ENCODE results near the gene CLDN25. TPM values are rescaled to one million over a fixed set of nuclear protein-coding genes. Genes with fewer than 3 reads are reported as not detected.

The CLDN25 gene
- total RNA-seq, 1 experiment from 2014 or later, result not detected

- no peak overlapping the region for H3K9ac ChIP-seq (ENCODE audit: extremely low read depth, insufficient read length, low read length)
- no peak overlapping the region for H3T11ph ChIP-seq (ENCODE audit: low read length)
- no peak overlapping the region for H2AFZ ChIP-seq (ENCODE audit: low read length)
- TF ChIP-seq, protein P1, sequence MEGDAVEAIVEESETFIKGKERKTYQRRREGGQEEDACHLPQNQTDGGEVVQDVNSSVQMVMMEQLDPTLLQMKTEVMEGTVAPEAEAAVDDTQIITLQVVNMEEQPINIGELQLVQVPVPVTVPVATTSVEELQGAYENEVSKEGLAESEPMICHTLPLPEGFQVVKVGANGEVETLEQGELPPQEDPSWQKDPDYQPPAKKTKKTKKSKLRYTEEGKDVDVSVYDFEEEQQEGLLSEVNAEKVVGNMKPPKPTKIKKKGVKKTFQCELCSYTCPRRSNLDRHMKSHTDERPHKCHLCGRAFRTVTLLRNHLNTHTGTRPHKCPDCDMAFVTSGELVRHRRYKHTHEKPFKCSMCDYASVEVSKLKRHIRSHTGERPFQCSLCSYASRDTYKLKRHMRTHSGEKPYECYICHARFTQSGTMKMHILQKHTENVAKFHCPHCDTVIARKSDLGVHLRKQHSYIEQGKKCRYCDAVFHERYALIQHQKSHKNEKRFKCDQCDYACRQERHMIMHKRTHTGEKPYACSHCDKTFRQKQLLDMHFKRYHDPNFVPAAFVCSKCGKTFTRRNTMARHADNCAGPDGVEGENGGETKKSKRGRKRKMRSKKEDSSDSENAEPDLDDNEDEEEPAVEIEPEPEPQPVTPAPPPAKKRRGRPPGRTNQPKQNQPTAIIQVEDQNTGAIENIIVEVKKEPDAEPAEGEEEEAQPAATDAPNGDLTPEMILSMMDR (conservative IDR thresholded peaks at IDR 0.05), result no peak
- Mint-ChIP-seq H3K27ac (no peak overlapping the region), H3K4me3 (no peak overlapping the region), H3K36me3 (ENCODE audit: insufficient read depth in 1 of 3, low read depth in 3 of 3) (peaks cover 15 to 32% (median 22%) of the 10 kb centered on the region in 3 experiments), H3K9me3 (no peaks in the 10 kb centered on the region), H3K27me3 (ENCODE audit: low read depth) (no peaks in the 10 kb centered on the region), H3K4me1 (no peaks in the 10 kb centered on the region)
- H3K9me3 ChIP-seq (ENCODE audit: control insufficient read depth, low read depth, low read length), result no peaks in the 10 kb centered on the region
- no peak overlapping the region for H2BK12ac ChIP-seq (ENCODE audit: insufficient read length, low read depth, low read length)
- H3K79me1 ChIP-seq (ENCODE audit: insufficient read depth, low read depth, low read length, poor library complexity, severe bottlenecking), result no peaks in the 10 kb centered on the region
- no peaks in the 10 kb centered on the region for H3K23me2 ChIP-seq (ENCODE audit: insufficient read length, low read depth, low read length, poor library complexity, severe bottlenecking)
- no peak overlapping the region for H3K27ac ChIP-seq (ENCODE audit: insufficient read length, low read depth, low read length)
- no peak overlapping the region for H2BK15ac ChIP-seq (ENCODE audit: low read depth, low read length)
- no peak overlapping the region for H2BK5ac ChIP-seq (ENCODE audit: insufficient read length, low read length)
- WGBS (ENCODE audit: extremely low coverage, insufficient read length, low lambda C conversion rate), result no CpG with 5 or more reads among the region's 3 CpGs
- no peak overlapping the region for H4K91ac ChIP-seq (ENCODE audit: insufficient read length, low read depth, low read length)
- no peak overlapping the region for H3K23ac ChIP-seq (ENCODE audit: insufficient read length, low read depth, low read length)
- H3K79me2 ChIP-seq (ENCODE audit: insufficient read depth, low read length), result no peaks in the 10 kb centered on the region
- no peak overlapping the region for H3K56ac ChIP-seq (ENCODE audit: insufficient read length, low read depth, low read length)
- H3K4me1 ChIP-seq (ENCODE audit: insufficient read depth, low read length), result no peaks in the 10 kb centered on the region
- H2AK5ac ChIP-seq (ENCODE audit: insufficient read length, low read length), result no peak overlapping the region
- H3K4ac ChIP-seq (ENCODE audit: low read depth, low read length), result no peak overlapping the region
- no peak overlapping the region for H3K4me2 ChIP-seq (ENCODE audit: insufficient read depth, insufficient read length, low read length)
- H3K14ac ChIP-seq (ENCODE audit: insufficient read depth, low read length), result no peak overlapping the region
- H3K18ac ChIP-seq (ENCODE audit: insufficient read length, low read depth, low read length), result no peak overlapping the region
- no peak overlapping the region for H4K8ac ChIP-seq (replicated peaks; ENCODE audit: insufficient read length, low read depth, low read length)
- no peaks in the 10 kb centered on the region for H4K20me1 ChIP-seq (ENCODE audit: control insufficient read depth, insufficient read depth, insufficient read length)
- H4K5ac ChIP-seq (ENCODE audit: insufficient read length, low read depth, low read length), result no peak overlapping the region
- DNase-seq, result no peak
- no peak overlapping the region for H2BK20ac ChIP-seq (ENCODE audit: low read depth, low read length, poor library complexity, severe bottlenecking)
- H2BK120ac ChIP-seq (ENCODE audit: low read depth, low read length, poor library complexity, severe bottlenecking), result no peak overlapping the region
- no peaks in the 10 kb centered on the region for H3K27me3 ChIP-seq (ENCODE audit: insufficient read depth, low read length)
Observed at GRCh38 chr11:113752932-113753331, 26.7 kb upstream of the CLDN25 start.
